Fibroblast of the conjunctiva (primary cell): ENCODE measurements around the gene CCN2.

Experiments
- DNase-seq: peaks from one replicate; pipeline ENCODE4 v3.0.0-alpha.2; 2010; ENCODE audit warnings: low read depth

CCN2 gene

DNA sequence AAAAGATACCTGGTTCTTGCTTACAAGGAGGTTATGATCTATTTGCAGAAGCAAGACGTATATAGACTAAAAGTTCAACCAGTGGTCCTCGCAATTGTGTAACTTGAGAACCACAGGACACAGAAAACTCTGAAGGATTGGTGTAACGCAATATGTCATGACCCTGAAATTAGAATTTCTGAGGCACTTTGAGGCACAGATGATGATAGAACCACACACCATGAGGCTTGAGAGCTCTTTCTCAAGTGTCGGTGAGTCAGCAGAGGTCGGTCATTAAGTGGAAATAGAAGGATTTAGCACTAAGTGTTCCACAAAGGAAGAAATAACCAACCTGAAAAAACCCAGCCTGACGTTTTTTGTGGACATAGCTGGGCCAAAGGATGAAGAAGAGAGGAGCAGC lies 15.3 kb upstream of the CCN2 start:
- peak; percentile 59 for DNase-seq

GRCh38 chr6:131963063-131963462 lies 11.9 kb upstream of the CCN2 start:
- no peak for DNase-seq

DNA sequence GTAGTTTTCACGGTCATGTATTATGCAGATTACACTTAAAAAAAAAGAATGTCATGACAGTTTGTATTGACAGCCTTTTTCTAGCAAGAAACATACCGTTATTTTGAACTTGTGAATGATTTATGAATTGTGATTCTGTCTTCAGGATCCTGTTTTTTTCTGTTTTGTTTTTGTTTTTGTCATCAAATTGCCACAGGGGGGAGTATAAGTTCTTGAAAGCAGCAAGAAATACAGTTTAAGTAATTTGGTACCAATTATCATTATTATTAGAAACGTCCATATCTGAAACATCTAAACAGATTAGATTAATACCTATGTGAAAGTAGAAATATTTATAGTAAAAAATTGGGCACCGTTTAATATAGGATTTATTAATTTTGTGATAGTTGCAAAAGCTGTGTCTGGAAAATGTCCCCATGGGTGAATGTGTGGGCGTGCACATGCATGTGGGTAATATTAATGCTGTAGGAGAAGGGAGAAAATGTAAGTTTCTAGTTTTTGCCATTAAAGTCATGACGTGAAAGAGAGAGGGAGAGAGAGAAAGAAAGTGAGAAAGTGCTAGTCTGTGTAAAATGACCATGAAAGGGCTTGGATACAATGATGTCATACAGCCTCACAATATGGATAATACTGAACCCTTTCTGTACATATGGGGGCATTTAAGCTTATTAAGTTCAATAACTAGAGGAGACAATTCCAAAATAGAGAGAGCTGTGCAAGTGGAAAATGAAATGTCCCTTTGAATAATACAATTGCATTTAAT lies 9.4 kb upstream of the CCN2 start:
- DNase-seq, result no peak

- no peak for DNase-seq
Measured at GRCh38 chr6:131958542-131959470, 7.6 kb upstream of the CCN2 start.

GRCh38 chr6:131958095-131958494 lies 6.9 kb upstream of the CCN2 start:
- no peak for DNase-seq

DNA sequence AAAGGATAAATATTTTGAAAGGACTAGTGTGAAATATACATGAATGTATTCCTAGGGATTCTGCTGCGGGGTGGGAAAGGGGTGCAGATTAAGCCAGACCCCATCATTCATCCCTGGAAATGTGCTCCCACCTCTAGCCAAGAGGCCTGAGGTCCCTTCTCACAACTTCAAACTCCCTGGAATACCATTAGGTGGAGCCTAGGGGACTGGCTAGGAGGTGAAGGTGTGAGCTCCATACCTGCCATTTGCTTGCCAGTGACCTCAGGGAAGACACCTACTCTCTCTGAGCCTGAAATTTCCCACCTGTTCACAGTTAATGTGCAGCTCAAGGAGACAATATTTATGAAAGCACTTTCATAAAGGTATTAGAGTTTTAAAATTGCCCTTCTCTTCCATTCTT lies 4.7 kb upstream of the CCN2 start:
- DNase-seq, result no peak

DNA sequence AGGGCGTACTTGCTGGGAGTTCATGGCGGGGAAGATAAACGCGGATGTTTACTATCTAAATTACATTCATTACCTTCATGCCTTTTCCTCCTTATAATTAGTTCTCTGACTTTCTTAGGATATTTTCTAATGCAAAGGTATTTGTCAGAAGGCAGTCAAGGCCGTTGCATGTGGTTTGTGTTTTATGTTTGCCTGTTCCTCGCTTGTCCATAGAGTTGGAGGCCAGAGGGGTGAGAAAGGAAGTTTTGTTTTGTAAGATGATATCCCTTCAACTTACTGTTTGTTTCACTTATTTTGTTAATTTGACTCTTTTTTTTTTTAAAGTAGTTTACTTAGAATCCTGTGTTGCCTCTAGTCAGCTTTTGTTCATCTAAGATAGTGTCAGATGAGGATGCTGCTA lies 4.0 kb upstream of the CCN2 start:
- DNase-seq, result no peak

GRCh38 chr6:131954775-131955107 lies 3.6 kb upstream of the CCN2 start:
- DNase-seq, result peak; percentile 90

- DNase-seq, result no peak
Measured at GRCh38 chr6:131954059-131954774, 3.0 kb upstream of the CCN2 start.

DNA sequence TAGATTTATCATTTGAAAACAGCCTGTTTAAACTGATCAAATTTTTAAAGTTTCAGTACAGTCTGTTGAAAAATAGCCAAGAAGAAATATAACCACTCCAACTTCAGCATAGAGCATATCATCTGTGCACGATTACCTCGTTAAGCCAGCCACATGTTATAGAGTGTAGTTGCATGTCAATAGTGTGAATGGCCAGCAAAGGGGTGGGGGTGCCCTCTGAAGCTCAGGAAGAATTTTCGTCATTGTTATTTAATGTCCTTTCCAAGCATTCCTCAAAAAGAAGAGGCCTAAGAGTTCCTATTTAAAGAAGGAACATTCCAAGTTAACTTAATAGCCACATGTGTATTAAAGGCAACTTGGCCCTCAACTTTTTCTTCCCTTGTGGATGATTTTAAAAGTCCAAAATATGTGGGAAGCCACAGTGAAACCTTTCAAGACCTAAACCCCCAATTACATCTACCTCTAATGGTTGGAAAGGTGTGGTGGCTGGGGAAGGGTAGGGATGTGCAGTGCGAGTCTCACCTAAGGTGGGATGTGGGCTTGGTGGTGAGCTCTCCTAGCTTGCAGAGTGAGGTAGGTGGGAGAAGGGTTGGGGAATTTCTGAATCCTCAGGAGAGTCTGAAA lies 1.8 kb upstream of the CCN2 start:
- no peak for DNase-seq

DNA sequence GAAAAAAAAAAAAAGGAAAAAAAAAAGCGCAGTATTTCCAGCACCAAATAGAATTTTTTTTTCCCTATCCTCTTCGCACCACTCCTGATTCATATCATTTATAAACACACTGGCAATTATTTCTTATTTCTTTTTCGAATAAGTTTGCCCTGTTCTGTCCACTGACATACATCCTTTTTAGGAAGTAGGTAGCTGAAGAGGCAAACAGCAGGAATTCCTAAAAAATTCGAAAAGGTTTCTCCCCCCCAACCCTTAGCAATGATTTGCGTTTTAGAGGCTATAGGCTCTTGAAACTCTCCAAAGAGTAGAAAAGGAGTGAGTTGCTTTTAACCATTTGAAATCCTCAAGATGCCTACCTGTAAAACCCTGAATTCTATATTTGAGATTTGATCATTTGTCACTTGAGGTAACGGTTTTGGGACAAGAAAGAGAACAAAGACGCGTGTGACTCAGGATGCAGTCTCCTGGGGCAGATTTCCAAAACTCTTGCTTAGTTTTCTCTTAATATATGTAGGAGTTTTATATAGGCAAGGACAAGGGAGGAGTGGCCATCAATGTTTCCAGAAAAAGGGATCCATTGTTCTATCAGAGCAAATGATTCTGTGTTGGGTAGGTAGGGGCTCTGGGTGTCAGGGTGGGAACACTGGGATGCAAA lies 531 bp upstream of the CCN2 start:
- no peak for DNase-seq

- DNase-seq, result peak; percentile 93
Measured at GRCh38 chr6:131949909-131950766, 1.0 kb downstream of the CCN2 start.

DNA sequence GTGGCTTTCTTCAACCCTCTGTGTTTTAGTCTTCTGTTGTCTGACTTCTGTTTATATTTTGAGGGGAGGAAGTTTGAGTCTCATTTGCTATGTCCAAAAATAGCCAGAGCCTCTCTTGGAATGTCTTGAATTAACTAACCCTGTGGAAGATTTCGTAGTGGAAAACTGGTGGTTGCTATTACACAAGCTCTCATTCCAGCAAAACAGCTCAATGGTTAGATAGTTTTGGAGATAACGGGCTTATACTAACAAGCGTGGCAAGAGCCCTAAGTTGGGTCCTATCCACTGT lies 1.6 kb downstream of the CCN2 start:
- DNase-seq, result peak; percentile 87

- DNase-seq, result no peak
Measured at GRCh38 chr6:131948692-131949619, 2.2 kb downstream of the CCN2 start.

DNA sequence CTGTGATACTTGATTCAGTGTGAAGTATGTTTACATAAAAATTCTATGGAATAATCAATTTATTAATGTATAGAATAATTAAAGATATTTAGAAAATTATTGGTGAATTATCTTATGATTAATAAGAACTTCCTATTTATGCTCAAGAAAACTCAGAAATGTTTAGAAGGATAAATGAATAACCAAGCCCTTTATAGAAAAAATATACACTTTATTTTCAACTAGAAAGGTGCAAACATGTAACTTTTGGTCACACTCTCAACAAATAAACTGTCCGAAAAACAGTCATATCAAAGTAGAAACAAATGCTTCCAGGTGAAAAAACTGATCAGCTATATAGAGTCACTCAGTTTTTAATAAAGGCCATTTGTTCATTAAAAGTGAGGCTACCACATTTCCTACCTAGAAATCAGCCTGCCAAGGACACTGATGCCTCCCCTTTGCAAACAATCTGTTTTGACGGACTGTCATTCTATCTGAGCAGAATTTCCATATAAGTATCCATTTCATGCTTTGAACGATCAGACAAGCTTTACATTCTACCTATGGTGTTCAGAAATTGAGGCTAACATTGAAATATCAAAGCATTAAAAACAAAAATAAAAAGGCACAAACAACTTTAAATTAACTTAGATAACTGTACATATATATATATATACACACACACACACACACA lies 3.0 kb downstream of the CCN2 start:
- DNase-seq, result no peak

GRCh38 chr6:131946992-131947955 lies 3.9 kb downstream of the CCN2 start:
- no peak for DNase-seq

DNA sequence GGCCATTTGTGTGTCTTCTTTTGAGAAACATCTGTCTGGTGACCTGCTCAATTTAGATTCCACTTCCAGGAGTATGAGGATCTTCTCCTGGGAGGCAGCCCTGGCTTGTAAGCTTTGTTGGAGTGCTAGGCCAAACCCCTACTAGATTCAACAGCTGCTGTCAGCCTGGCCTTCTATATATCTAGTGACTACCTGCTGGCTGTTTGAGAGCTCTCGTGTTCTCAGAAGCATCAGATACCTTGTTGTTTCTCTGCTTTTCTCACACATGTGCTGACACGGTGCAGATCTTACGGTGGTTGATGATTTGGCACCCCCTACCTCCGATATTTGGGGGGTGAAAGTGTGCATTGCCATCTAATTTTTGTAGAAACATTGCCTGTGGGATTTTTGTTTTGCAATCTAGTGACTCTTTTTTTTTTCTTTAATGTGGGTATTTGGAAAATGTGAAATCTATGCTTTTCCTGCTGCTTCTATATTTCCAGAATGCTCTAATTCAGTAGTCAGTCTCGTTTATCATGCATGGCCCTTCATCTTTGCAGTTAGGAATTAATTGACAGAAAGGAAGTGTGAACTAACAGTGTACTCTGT lies 4.7 kb downstream of the CCN2 start:
- DNase-seq, result no peak

DNA sequence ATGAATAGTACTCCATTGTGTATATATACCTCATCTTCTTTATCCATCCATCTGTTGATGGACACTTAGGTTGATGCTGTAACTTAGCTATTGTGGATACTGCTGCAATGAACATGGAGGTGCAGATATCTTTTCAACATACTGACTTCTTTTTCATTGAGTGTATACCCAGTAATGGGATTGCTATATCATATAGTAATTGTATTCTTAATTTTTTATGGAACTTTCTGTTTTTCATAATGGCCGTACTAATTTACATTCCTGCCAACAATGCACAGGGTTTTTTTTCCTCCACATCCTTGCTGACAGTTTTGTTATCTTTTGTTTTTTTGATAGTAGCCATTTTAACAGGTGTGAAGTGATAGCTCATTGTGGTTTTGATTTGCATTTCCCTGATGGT lies 5.2 kb downstream of the CCN2 start:
- no peak for DNase-seq
